ENCODE data around the gene PKNOX2.

Gene PKNOX2

GRCh38 chr11:125164422-125165110, at the start of gene PKNOX2:
PKNOX2 (plus strand) TSS chr11:125164751; CDS start chr11:125351306, 186,555 bp downstream.
- peak; percentile 66 for DNase-seq (ENCODE audit: low read depth)

GRCh38 chr11:125117429-125117828, 47.1 kb upstream of the PKNOX2 start:
- DNase-seq (ENCODE audit: low read depth) = no peak

- no peak for DNase-seq (ENCODE audit: low read depth)
Measured at GRCh38 chr11:125123194-125123946, 41.2 kb upstream of the PKNOX2 start.

GRCh38 chr11:125123947-125124617, 40.5 kb upstream of the PKNOX2 start:
- DNase-seq (ENCODE audit: low read depth) = peak; percentile 70

DNA sequence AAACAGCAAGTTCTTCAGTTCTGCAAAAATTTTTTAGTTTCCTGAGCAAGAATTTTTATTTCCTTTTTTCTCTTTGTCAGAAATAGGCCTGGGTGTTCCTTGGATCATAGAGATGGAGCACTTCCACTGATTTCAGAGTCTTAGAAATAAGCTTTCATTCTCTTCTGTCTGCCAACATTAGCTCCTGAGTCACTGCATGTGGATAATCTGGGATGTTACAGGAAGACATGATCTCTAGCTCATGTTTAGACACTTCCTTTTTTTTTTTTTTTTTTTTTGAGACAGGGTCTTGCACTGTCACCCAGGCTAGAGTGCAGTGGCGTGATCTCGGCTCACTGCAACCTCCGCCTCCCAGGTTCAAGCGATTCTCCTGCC, 39.9 kb upstream of the PKNOX2 start:
- no peak for DNase-seq (ENCODE audit: low read depth)

DNA sequence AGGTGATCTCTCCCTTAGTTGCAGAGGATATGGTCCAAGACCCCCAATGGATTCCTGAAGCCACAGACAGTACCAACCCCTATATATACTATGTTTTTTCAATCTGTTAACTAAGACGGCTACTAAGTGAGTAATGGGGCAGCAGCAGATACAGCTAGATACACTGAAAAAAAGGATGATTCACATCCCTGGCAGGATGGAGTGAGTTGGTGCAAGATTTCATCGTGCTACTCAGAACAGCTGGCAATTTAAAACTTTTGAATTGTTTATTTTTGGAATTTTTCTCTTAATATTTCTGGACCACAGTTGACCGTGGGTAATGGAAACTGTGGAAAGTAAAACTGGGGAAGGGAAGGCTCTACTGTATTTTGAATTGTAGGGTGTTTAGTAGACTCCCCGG, 36.1 kb upstream of the PKNOX2 start:
- DNase-seq (ENCODE audit: low read depth) = peak; percentile 67

GRCh38 chr11:125129316-125129993, 35.1 kb upstream of the PKNOX2 start:
- DNase-seq (ENCODE audit: low read depth) = no peak

- no peak for DNase-seq (ENCODE audit: low read depth)
Measured at GRCh38 chr11:125132071-125132470, 32.5 kb upstream of the PKNOX2 start.

DNA sequence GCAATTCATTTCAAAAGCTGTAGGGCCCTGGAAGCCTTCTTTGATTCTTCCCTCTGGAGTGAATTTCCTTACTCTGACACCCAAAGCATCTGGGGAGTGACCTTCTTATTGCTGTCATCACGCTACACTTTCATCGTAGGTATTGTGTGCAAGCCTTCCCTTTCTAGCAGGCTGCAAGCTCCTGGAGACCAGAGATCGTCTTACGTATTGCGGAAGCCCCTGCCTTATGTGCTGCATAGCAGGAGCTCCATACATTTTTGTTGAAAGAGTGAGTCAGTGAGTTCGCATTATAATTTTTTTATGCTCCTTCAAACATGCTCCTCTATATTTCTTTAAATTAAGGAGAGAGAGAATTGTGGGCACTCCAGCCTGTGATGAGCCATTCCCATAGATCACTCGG, 32.0 kb upstream of the PKNOX2 start:
- no peak for DNase-seq (ENCODE audit: low read depth)

DNA sequence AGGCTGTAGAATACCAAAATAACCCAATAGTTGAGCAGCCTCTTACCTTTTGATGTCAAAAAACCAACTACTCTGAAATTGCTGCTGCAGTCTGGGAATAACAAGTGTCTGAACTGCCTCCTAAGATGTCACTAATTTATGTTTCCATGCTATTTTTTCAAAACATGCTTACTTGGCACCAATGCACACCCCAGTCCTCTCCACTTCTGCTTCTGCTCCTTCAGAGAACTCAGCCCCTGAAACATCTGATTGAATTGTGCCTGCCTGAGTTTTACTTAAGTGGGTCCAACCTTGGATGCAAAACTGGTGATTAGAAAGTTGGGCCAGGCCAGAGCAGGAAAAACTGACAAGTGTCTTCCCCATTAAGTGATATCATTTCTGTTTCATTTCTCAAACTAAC, 28.6 kb upstream of the PKNOX2 start:
- no peak for DNase-seq (ENCODE audit: low read depth)

DNA sequence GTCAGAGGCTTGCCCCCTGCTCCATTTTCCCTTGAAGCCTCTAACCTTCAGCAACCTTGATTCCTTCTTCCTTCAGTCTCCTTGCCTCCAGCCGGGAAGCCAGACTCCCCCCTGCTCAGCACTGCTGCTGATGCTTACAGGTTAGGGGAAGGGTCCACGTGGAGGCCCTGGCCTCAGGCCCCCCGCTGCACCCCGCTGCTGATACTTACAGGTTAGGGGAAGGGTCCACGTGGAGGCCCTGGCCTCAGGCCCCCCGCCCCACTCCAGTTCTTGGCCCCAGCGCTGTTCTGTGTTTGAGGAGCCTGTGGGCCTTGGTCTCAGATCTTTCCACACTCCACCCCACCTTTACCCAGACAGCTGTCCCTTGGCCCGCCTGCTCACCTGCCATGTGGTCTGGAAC, 25.6 kb upstream of the PKNOX2 start:
- no peak for DNase-seq (ENCODE audit: low read depth)

- DNase-seq (ENCODE audit: low read depth) = no peak
Measured at GRCh38 chr11:125139778-125140177, 24.8 kb upstream of the PKNOX2 start.

- no peak for DNase-seq (ENCODE audit: low read depth)
Measured at GRCh38 chr11:125140233-125140632, 24.3 kb upstream of the PKNOX2 start.

- no peak for DNase-seq (ENCODE audit: low read depth)
Measured at GRCh38 chr11:125141178-125141577, 23.4 kb upstream of the PKNOX2 start.

- peak; percentile 8 for DNase-seq (ENCODE audit: low read depth)
Measured at GRCh38 chr11:125141686-125142535, 22.6 kb upstream of the PKNOX2 start.

DNA sequence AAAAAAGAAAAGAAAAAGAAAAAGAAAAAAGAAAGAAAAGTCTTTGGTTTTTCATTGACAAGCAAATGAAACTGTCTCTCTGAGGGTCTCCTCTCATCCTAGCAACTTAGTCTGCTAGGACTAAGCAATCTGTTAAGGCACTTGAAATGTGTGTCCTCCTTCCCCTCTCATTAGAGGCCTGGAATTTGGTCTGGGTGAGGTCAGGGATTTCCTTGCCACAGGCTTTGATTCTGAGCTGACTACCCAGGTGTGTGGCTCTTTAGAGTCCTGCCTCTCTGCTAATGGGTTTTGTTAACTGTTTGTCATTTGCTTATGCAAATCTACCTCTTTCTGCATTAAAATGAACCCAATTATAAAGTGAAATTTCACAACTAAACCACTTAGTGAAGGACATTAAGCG, 18.3 kb upstream of the PKNOX2 start:
- no peak for DNase-seq (ENCODE audit: low read depth)

GRCh38 chr11:125147280-125147679, 17.3 kb upstream of the PKNOX2 start:
- no peak for DNase-seq (ENCODE audit: low read depth)

- DNase-seq (ENCODE audit: low read depth) = no peak
Measured at GRCh38 chr11:125148011-125148410, 16.5 kb upstream of the PKNOX2 start.

- DNase-seq (ENCODE audit: low read depth) = no peak
Measured at GRCh38 chr11:125148743-125149142, 15.8 kb upstream of the PKNOX2 start.

- no peak for DNase-seq (ENCODE audit: low read depth)
Measured at GRCh38 chr11:125153837-125154236, 10.7 kb upstream of the PKNOX2 start.

GRCh38 chr11:125154378-125155099, 10.0 kb upstream of the PKNOX2 start:
- DNase-seq (ENCODE audit: low read depth) = no peak
